Astrocyte (in vitro differentiated cells and primary cell): ENCODE measurements around the gene APOOL.

Source experiments
- CTCF ChIP-seq: IDR thresholded peaks from 2 replicates; pipeline ENCODE4 v1.5.1; 2011; ENCODE audit warnings: low read depth, mild to moderate bottlenecking, inconsistent platforms, low read length, moderate library complexity; ENCODE audit not compliant: insufficient read depth
- EZH2 ChIP-seq: IDR thresholded peaks from 2 replicates; pipeline ENCODE4 v1.6.1; 2012; ENCODE audit warnings: mild to moderate bottlenecking, low read length, inconsistent platforms; ENCODE audit not compliant: insufficient read depth

- no peak for TF ChIP-seq CTCF
- no peak for TF ChIP-seq EZH2
Measured at GRCh38 chrX:85003655-85004244, at the start of gene APOOL.
